ENCODE data around the gene MAP3K7CL.

The MAP3K7CL gene

GRCh38 chr21:29182691-29183092, 52.2 kb downstream of the MAP3K7CL start:
- no peak for DNase-seq (ENCODE audit: low read depth)
- no peak overlapping the region for H3K4me3 ChIP-seq (ENCODE audit: low read length)
- TF ChIP-seq CTCF (IDR thresholded peaks at IDR 0.05; ENCODE audit: insufficient read depth, low read depth, low read length, missing control alignments), result no peak

- no peak for TF ChIP-seq CTCF (IDR thresholded peaks at IDR 0.05; ENCODE audit: insufficient read depth, low read depth, low read length, missing control alignments)
- no peak overlapping the region for H3K4me3 ChIP-seq (ENCODE audit: low read length)
- DNase-seq (ENCODE audit: low read depth), result no peak
Observed at GRCh38 chr21:29184037-29184436, 53.6 kb downstream of the MAP3K7CL start.

GRCh38 chr21:29185172-29185571, 54.7 kb downstream of the MAP3K7CL start:
- H3K4me3 ChIP-seq (ENCODE audit: low read length), result no peak overlapping the region
- DNase-seq (ENCODE audit: low read depth), result no peak
- TF ChIP-seq CTCF (IDR thresholded peaks at IDR 0.05; ENCODE audit: insufficient read depth, low read depth, low read length, missing control alignments), result no peak

GRCh38 chr21:29185633-29186032, 55.2 kb downstream of the MAP3K7CL start:
- TF ChIP-seq CTCF (IDR thresholded peaks at IDR 0.05; ENCODE audit: insufficient read depth, low read depth, low read length, missing control alignments), result no peak
- H3K4me3 ChIP-seq (ENCODE audit: low read length), result no peak overlapping the region

GRCh38 chr21:29186246-29186645, 55.8 kb downstream of the MAP3K7CL start:
- no peak for TF ChIP-seq CTCF (IDR thresholded peaks at IDR 0.05; ENCODE audit: insufficient read depth, low read depth, low read length, missing control alignments)
- no peak overlapping the region for H3K4me3 ChIP-seq (ENCODE audit: low read length)
- DNase-seq (ENCODE audit: low read depth), result no peak

More at GRCh38 chr21:29185633-29186032, 55.2 kb downstream of the MAP3K7CL start:
- DNase-seq (ENCODE audit: low read depth), result no peak

GRCh38 chr21:29187944-29188343, 57.5 kb downstream of the MAP3K7CL start:
- no peak for TF ChIP-seq CTCF (IDR thresholded peaks at IDR 0.05; ENCODE audit: insufficient read depth, low read depth, low read length, missing control alignments)

GRCh38 chr21:29189353-29189752, 58.9 kb downstream of the MAP3K7CL start:
- no peak for TF ChIP-seq CTCF (IDR thresholded peaks at IDR 0.05; ENCODE audit: insufficient read depth, low read depth, low read length, missing control alignments)
- H3K4me3 ChIP-seq (ENCODE audit: low read length), result no peak overlapping the region
- DNase-seq (ENCODE audit: low read depth), result peak; percentile 43

More at GRCh38 chr21:29187944-29188343, 57.5 kb downstream of the MAP3K7CL start:
- DNase-seq (ENCODE audit: low read depth), result peak; percentile 93
- no peak overlapping the region for H3K4me3 ChIP-seq (ENCODE audit: low read length)
